ENCODE measurements around the gene DIP2B. TPM values are rescaled to one million over a fixed set of nuclear protein-coding genes. Genes with fewer than 3 reads are reported as not detected.

The DIP2B gene
- total RNA-seq, 1 donor from 2014 or later: 30.2 TPM

DNA sequence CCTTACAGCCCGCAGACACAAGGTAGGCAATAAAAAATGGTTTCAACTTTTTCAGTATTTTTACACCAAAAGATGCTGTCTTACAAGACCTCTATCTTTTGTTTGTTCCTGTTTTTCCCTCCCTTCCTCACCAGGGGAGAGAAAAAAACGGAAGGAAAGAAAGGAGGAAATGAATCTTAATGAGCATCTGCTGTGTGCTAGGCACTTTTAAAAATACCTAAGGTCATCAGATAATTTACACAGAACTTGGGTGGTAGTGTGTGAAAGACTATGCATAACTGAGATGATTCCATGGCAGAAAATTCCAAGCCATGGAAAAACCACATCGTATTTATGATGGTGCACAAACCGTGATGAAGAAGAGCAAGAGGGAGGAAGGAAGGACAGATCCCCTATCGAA is 121.2 kb downstream of the DIP2B start:
- Mint-ChIP-seq H3K9me3 (ENCODE audit: low read depth) (no peaks in the 10 kb centered on the region), H3K36me3 (ENCODE audit: insufficient read depth) (peaks cover 16% of the 10 kb centered on the region), H3K27me3 (no peaks in the 10 kb centered on the region), H3K27ac (no peak overlapping the region), H3K4me1 (ENCODE audit: low read depth) (peaks cover 17% of the 10 kb centered on the region), H3K4me3 (ENCODE audit: low read depth) (no peak overlapping the region)
- no peak for DNase-seq (ENCODE audit: low spot score, unreplicated experiment)
- TF ChIP-seq, protein P1, sequence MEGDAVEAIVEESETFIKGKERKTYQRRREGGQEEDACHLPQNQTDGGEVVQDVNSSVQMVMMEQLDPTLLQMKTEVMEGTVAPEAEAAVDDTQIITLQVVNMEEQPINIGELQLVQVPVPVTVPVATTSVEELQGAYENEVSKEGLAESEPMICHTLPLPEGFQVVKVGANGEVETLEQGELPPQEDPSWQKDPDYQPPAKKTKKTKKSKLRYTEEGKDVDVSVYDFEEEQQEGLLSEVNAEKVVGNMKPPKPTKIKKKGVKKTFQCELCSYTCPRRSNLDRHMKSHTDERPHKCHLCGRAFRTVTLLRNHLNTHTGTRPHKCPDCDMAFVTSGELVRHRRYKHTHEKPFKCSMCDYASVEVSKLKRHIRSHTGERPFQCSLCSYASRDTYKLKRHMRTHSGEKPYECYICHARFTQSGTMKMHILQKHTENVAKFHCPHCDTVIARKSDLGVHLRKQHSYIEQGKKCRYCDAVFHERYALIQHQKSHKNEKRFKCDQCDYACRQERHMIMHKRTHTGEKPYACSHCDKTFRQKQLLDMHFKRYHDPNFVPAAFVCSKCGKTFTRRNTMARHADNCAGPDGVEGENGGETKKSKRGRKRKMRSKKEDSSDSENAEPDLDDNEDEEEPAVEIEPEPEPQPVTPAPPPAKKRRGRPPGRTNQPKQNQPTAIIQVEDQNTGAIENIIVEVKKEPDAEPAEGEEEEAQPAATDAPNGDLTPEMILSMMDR (IDR thresholded peaks at IDR 0.05; ENCODE audit: unreplicated experiment): no peak

DNA sequence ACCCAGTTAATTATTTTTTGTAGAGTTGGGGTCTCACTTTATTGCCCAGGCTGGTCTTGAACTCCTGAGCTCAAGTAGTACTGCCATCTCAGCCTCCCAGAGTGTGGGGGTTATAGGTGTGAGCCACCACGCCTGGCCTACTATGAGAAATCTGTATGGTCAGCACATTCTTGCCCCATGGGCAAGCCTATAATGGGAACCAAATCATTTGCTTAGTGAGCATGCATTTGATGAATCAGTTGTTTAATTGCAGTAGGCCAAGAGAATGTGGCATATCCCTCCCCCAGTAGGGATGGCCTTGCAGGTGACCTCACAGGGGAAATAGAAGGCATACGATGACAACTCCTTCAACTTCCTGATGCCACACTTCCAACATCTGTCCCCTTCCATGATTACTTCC is 122.7 kb downstream of the DIP2B start:
- peaks cover 6% of the 10 kb centered on the region for H3K4me1 Mint-ChIP-seq (ENCODE audit: low read depth)
- peaks cover 16% of the 10 kb centered on the region for H3K36me3 Mint-ChIP-seq (ENCODE audit: insufficient read depth)
- H3K27ac Mint-ChIP-seq: peak overlapping the region; percentile 54
- no peak for DNase-seq (ENCODE audit: low spot score, unreplicated experiment)
- H3K4me3 Mint-ChIP-seq (ENCODE audit: low read depth): no peak overlapping the region
- TF ChIP-seq, protein P1 (IDR thresholded peaks at IDR 0.05; ENCODE audit: unreplicated experiment): no peak
- no peaks in the 10 kb centered on the region for H3K27me3 Mint-ChIP-seq
- no peaks in the 10 kb centered on the region for H3K9me3 Mint-ChIP-seq (ENCODE audit: low read depth)

DNA sequence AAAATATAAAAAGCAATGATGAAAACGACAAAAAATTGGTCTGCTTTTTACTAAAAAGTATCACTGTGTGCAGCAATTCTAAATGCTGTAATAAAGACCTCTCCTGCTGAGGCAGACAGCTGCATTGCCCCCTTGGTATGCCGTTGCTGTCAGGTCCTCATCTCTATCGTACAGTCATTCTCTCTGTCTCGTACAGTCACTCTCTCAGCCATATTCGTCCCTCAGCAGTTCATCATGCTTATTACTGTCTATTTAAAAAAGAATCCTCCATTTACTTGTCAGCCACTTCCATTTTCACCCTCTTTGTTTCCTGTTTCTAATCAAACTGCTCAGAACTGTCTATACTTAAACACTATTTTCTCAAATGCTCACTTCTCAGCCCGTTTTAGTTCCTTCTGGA is 123.6 kb downstream of the DIP2B start:
- H3K27ac Mint-ChIP-seq: no peak overlapping the region
- H3K4me1 Mint-ChIP-seq (ENCODE audit: low read depth): peaks cover 6% of the 10 kb centered on the region
- no peak overlapping the region for H3K4me3 Mint-ChIP-seq (ENCODE audit: low read depth)
- no peaks in the 10 kb centered on the region for H3K27me3 Mint-ChIP-seq
- TF ChIP-seq, protein P1 (IDR thresholded peaks at IDR 0.05; ENCODE audit: unreplicated experiment): no peak
- no peak for DNase-seq (ENCODE audit: low spot score, unreplicated experiment)
- no peaks in the 10 kb centered on the region for H3K9me3 Mint-ChIP-seq (ENCODE audit: low read depth)
- H3K36me3 Mint-ChIP-seq (ENCODE audit: insufficient read depth): peaks cover 18% of the 10 kb centered on the region

DNA sequence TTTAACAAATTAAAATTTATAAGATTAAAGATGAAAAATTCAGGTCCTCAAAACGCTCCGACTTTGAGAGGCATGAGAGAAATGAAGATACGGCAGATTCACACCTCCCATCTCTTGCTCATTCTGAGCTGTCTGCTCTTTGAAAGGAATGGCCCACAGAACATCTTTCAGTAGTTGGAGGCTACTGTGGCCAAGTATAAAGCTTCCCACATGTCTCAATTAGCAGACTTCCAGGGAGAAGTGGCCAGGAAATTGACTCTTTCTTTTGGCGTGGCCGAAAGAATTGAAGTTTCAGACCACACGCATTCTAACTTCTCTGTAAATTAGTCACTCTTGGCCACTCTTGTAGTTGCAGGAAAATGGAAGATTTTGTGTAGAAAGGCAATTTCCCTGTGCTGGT is 129.2 kb downstream of the DIP2B start:
- no peaks in the 10 kb centered on the region for H3K9me3 Mint-ChIP-seq (ENCODE audit: low read depth)
- peaks cover 9% of the 10 kb centered on the region for H3K4me1 Mint-ChIP-seq (ENCODE audit: low read depth)
- H3K36me3 Mint-ChIP-seq (ENCODE audit: insufficient read depth): peaks cover 10% of the 10 kb centered on the region
- H3K27ac Mint-ChIP-seq: no peak overlapping the region
- DNase-seq (ENCODE audit: low spot score, unreplicated experiment): no peak
- H3K27me3 Mint-ChIP-seq: no peaks in the 10 kb centered on the region
- TF ChIP-seq, protein P1 (IDR thresholded peaks at IDR 0.05; ENCODE audit: unreplicated experiment): no peak
- H3K4me3 Mint-ChIP-seq (ENCODE audit: low read depth): no peak overlapping the region

DNA sequence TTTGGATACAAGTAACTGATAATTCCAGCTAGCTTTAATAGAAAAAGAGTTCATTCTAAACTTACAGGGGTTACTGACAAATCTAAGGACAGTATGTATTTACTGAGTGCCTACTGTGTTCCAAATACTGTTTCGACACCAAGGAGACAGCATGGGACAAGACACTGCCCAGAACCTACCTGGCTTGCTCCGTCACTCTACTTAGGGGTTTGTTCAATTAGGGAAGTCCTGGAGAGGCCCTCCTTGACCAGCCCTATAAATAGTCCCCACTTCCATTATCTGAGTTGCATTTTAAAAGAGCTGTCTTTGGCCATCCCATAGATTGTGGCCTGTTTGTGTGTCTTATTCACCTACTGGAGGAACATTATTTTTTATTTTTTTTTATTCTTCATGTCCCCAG is 129.6 kb downstream of the DIP2B start:
- Mint-ChIP-seq H3K27ac (no peak overlapping the region), H3K4me3 (ENCODE audit: low read depth) (no peak overlapping the region), H3K9me3 (ENCODE audit: low read depth) (no peaks in the 10 kb centered on the region), H3K36me3 (ENCODE audit: insufficient read depth) (peaks cover 10% of the 10 kb centered on the region), H3K27me3 (no peaks in the 10 kb centered on the region), H3K4me1 (ENCODE audit: low read depth) (peaks cover 9% of the 10 kb centered on the region)
- TF ChIP-seq, protein P1 (IDR thresholded peaks at IDR 0.05; ENCODE audit: unreplicated experiment): no peak
- DNase-seq (ENCODE audit: low spot score, unreplicated experiment): no peak

Measured in progenitor cell of endocrine pancreas (in vitro differentiated cells).